ENCODE measurements around the gene REXO1. TPM values are rescaled to one million over a fixed set of nuclear protein-coding genes. Genes with fewer than 3 reads are reported as not detected.

The REXO1 gene
- total and polyA plus RNA-seq, 2 of the 8 experiments (the other 6 are each of a cell fraction or from before 2014, with no cell fraction given), result 42.4 to 44.3 TPM

DNA sequence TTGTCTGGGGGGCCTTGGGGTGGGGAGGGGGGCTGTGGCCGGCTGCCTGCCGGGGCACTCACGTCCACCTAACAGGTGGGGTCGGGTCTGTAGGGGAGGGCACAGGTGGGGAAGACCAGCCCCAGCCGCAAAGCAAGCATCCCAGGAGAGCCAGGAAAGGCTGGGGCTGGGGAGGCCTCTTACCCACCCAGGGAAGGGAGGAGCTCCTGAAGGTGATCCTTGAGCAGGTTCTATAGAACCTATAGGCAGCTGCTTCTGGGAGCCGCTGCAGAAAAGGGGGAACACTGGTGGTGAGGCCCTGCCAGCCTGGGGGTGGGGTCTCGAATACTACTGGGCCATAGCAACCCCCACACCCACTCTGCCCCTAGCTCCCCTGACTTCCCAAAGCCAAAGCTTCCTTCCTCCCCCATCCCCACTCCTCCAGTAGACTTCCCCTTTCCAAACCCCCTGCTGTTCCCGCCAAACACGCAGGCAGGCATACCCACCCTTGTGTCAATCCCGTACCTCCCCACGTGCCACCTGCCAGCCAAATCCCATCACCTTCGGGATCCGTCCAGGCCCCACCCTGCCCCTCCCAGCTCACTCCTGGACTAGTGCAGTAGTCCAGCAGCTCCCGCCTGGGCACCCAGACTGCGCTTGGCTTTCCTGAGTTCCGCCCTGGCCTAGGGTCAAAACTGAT is 9.5 kb upstream of the REXO1 start (continued):
- TF ChIP-seq, protein P1, sequence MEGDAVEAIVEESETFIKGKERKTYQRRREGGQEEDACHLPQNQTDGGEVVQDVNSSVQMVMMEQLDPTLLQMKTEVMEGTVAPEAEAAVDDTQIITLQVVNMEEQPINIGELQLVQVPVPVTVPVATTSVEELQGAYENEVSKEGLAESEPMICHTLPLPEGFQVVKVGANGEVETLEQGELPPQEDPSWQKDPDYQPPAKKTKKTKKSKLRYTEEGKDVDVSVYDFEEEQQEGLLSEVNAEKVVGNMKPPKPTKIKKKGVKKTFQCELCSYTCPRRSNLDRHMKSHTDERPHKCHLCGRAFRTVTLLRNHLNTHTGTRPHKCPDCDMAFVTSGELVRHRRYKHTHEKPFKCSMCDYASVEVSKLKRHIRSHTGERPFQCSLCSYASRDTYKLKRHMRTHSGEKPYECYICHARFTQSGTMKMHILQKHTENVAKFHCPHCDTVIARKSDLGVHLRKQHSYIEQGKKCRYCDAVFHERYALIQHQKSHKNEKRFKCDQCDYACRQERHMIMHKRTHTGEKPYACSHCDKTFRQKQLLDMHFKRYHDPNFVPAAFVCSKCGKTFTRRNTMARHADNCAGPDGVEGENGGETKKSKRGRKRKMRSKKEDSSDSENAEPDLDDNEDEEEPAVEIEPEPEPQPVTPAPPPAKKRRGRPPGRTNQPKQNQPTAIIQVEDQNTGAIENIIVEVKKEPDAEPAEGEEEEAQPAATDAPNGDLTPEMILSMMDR (IDR thresholded peaks at IDR 0.05; ENCODE audit: control extremely low read depth in 1 of 3, insufficient read depth in 1 of 3, low read depth in 1 of 3, low read length in 3 of 3), result no peak
- TF ChIP-seq, protein P2, sequence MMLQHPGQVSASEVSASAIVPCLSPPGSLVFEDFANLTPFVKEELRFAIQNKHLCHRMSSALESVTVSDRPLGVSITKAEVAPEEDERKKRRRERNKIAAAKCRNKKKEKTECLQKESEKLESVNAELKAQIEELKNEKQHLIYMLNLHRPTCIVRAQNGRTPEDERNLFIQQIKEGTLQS (IDR thresholded peaks at IDR 0.05; ENCODE audit: insufficient read depth, low read depth, low read length), result no peak

All from H1 (cell line).